Measurements from ENCODE around the gene IFT57. TPM values are rescaled to one million over a fixed set of nuclear protein-coding genes. Genes with fewer than 3 reads are reported as not detected.

Gene IFT57
- 40.8 and 44.1 TPM in 2 replicates for total RNA-seq

GRCh38 chr3:108221911-108222852 is at the start of gene IFT57:
TSS of gene IFT57 (minus strand) at chr3:108222424. CDS start at chr3:108222322, 102 bp downstream.

Other genes with a start within 250 kb of the IFT57 start
- 61.1 and 65.4 TPM in 2 replicates for gene CD47, start 131.4 kb downstream of the IFT57 start, total RNA-seq
- gene HHLA2, start 74.1 kb upstream of the IFT57 start, total RNA-seq: not detected in 2 replicates